Loucy (cell line): ENCODE measurements around the gene KLHL17.

Experiments
- EZH2phosphoT487 ChIP-seq: fragments of 200-600 bp; IDR thresholded peaks from 2 replicates; pipeline ENCODE4 v1.6.1; 2018; ENCODE audit warnings: antibody characterized with exemption, mild to moderate bottlenecking, moderate library complexity, borderline replicate concordance
- TF ChIP-seq, protein P1 (sequence below): fragments of 200-600 bp; sonication (generic); conservative IDR thresholded peaks from 2 replicates; pipeline ENCODE4 v1.5.1; 2014; ENCODE audit warnings: mild to moderate bottlenecking, antibody characterized with exemption, low read length

DNA sequence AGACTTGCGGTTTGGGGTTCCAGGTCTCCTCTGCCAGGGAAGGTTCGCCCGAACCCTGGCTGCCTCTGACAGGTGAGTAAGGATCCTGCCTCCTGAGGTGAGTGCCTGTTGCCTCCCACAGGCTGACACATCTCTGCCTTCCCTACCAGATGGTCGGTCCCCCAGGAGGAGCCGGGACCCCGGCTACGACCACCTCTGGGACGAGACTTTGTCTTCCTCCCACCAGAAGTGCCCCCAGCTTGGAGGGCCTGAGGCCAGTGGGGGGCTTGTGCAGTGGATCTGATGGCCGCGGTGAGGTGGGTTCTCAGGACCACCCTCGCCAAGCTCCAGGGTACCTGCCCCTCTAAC lies 13.9 kb downstream of the KLHL17 start:
- TF ChIP-seq, protein P1, sequence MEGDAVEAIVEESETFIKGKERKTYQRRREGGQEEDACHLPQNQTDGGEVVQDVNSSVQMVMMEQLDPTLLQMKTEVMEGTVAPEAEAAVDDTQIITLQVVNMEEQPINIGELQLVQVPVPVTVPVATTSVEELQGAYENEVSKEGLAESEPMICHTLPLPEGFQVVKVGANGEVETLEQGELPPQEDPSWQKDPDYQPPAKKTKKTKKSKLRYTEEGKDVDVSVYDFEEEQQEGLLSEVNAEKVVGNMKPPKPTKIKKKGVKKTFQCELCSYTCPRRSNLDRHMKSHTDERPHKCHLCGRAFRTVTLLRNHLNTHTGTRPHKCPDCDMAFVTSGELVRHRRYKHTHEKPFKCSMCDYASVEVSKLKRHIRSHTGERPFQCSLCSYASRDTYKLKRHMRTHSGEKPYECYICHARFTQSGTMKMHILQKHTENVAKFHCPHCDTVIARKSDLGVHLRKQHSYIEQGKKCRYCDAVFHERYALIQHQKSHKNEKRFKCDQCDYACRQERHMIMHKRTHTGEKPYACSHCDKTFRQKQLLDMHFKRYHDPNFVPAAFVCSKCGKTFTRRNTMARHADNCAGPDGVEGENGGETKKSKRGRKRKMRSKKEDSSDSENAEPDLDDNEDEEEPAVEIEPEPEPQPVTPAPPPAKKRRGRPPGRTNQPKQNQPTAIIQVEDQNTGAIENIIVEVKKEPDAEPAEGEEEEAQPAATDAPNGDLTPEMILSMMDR: no peak
- no peak for TF ChIP-seq EZH2phosphoT487
